Measurements from ENCODE around the gene ZNF253. TPM values are rescaled to one million over a fixed set of nuclear protein-coding genes. Genes with fewer than 3 reads are reported as not detected.

Gene ZNF253
- total RNA-seq, result 3.1 and 3.2 TPM in 2 replicates

GRCh38 chr19:19865750-19866610 is at the start of gene ZNF253:
ZNF253 (plus strand) TSS chr19:19865882; CDS start chr19:19865997, 115 bp downstream.

GRCh38 chr19:19821366-19821951 is 44.2 kb upstream of the ZNF253 start, which contains the start of gene ZNF506:
ZNF506 (minus strand) TSS chr19:19821750; CDS start chr19:19821603, 147 bp downstream.

GRCh38 chr19:19900729-19901444 is 35.2 kb downstream of the ZNF253 start, which contains the start of gene ZNF93:
ZNF93 (plus strand) TSS chr19:19900946; CDS start chr19:19901089, 143 bp downstream.

Other genes with a start within 250 kb of the ZNF253 start
- gene PBX4, start 247.2 kb upstream of the ZNF253 start, total RNA-seq, result 0.10 and 0.26 TPM in 2 replicates
- gene LPAR2, start 237.7 kb upstream of the ZNF253 start, total RNA-seq, result 1.1 and 1.7 TPM in 2 replicates
- gene GMIP, start 222.2 kb upstream of the ZNF253 start, total RNA-seq, result 4.4 and 5.9 TPM in 2 replicates
- gene ATP13A1, start 202.2 kb upstream of the ZNF253 start, total RNA-seq, result 42.6 and 67.5 TPM in 2 replicates
- gene ZNF101, start 197.0 kb upstream of the ZNF253 start, total RNA-seq, result 4.6 and 5.4 TPM in 2 replicates
- gene ZNF14, start 132.8 kb upstream of the ZNF253 start, total RNA-seq, result 4.1 and 5.3 TPM in 2 replicates
- 10.0 and 10.1 TPM in 2 replicates for gene ZNF506, start 44.1 kb upstream of the ZNF253 start, total RNA-seq
- 2.6 and 2.9 TPM in 2 replicates for gene ZNF93, start 35.1 kb downstream of the ZNF253 start, total RNA-seq
- gene ZNF682, start 173.6 kb downstream of the ZNF253 start, total RNA-seq, result 1.2 and 1.8 TPM in 2 replicates
- 1.0 and 1.5 TPM in 2 replicates for gene ZNF90, start 212.1 kb downstream of the ZNF253 start, total RNA-seq